HCT116 (cell line): ENCODE results near the gene FCER2.
"Not testable (repeated sequence)": the region's sequence is repeated elsewhere in the genome, so short reads cannot be mapped to it uniquely, and the experiment has no call there.

Experiments used
- POLR2A ChIP-seq: IDR thresholded peaks from 2 replicates; pipeline ENCODE4 v1.7.0; 2011; ENCODE audit warnings: borderline replicate concordance; ENCODE audit not compliant: insufficient read depth, insufficient read length; ENCODE audit errors: extremely low read depth
- TF ChIP-seq, protein P1 (sequence below), 3 experiments: fragments of 200-600 bp in 1 of 3; sonication (generic) in 1 of 3; IDR thresholded peaks in 2 of 3; conservative IDR thresholded peaks in 1 of 3; 2 replicates each; pipeline ENCODE4 v1.5.1; 2012 to 2017; ENCODE audit warnings: low read depth in 2 of 3, low read length in 2 of 3, antibody characterized with exemption in 1 of 3, borderline replicate concordance in 1 of 3, control low read depth in 1 of 3, mild to moderate bottlenecking in 1 of 3, mixed read lengths in 1 of 3, mixed run types in 1 of 3, moderate library complexity in 1 of 3; ENCODE audit not compliant: insufficient read depth in 1 of 3

DNA sequence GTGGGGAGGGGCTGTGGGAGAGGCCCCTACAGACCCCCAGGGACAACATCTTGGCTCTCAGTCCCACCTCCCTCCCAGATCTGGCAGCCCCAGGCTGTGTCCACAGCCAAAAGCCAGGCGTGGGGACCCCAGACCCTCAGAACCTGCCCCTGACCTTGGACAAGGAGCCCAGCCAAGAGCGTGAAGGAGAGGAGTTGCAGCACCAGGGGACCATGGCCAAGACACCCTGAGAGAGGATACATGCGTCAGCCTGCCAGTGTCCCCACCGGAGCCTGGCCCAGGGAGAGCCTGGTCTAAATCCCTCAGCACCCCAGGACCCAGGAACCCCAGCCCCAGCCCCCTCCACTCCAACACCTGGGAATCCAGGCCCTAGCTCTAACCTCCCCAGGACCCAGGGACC lies 44.4 kb upstream of the FCER2 start:
- not testable (repeated sequence) for TF ChIP-seq POLR2A
- TF ChIP-seq, protein P1, sequence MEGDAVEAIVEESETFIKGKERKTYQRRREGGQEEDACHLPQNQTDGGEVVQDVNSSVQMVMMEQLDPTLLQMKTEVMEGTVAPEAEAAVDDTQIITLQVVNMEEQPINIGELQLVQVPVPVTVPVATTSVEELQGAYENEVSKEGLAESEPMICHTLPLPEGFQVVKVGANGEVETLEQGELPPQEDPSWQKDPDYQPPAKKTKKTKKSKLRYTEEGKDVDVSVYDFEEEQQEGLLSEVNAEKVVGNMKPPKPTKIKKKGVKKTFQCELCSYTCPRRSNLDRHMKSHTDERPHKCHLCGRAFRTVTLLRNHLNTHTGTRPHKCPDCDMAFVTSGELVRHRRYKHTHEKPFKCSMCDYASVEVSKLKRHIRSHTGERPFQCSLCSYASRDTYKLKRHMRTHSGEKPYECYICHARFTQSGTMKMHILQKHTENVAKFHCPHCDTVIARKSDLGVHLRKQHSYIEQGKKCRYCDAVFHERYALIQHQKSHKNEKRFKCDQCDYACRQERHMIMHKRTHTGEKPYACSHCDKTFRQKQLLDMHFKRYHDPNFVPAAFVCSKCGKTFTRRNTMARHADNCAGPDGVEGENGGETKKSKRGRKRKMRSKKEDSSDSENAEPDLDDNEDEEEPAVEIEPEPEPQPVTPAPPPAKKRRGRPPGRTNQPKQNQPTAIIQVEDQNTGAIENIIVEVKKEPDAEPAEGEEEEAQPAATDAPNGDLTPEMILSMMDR (IDR thresholded peaks at IDR 0.05 in 2 of 3, conservative IDR thresholded peaks at IDR 0.05 in 1 of 3; ENCODE audit: borderline replicate concordance in 1 of 3, insufficient read depth in 1 of 3, low read depth in 2 of 3, low read length in 2 of 3), result not testable (repeated sequence)
